Measurements from ENCODE around the gene ETV6. TPM values are rescaled to one million over a fixed set of nuclear protein-coding genes. Genes with fewer than 3 reads are reported as not detected.

The ETV6 gene
- total and polyA plus RNA-seq, 2 experiments from 2014 or later = 9.1 to 11.9 TPM

- Histone ChIP-seq H3K36me3 (no peaks in the 10 kb centered on the region), H3K4me1 (ENCODE audit: low read depth) (peaks cover 36% of the 10 kb centered on the region), H3K27me3 (no peaks in the 10 kb centered on the region), H3K4me3 (no peak overlapping the region), H3K9me3 (ENCODE audit: low read depth) (no peaks in the 10 kb centered on the region), H3K27ac (peak overlapping the region; percentile 69)
- no peak for TF ChIP-seq CTCF (IDR thresholded peaks at IDR 0.05; ENCODE audit: low read depth, low read length)
- DNase-seq (ENCODE audit: low read depth in 1 of 2, low spot score in 1 of 2) = no peak
These were observed 162.7 kb downstream of the ETV6 start for GRCh38 chr12:11812241-11812585.

DNA sequence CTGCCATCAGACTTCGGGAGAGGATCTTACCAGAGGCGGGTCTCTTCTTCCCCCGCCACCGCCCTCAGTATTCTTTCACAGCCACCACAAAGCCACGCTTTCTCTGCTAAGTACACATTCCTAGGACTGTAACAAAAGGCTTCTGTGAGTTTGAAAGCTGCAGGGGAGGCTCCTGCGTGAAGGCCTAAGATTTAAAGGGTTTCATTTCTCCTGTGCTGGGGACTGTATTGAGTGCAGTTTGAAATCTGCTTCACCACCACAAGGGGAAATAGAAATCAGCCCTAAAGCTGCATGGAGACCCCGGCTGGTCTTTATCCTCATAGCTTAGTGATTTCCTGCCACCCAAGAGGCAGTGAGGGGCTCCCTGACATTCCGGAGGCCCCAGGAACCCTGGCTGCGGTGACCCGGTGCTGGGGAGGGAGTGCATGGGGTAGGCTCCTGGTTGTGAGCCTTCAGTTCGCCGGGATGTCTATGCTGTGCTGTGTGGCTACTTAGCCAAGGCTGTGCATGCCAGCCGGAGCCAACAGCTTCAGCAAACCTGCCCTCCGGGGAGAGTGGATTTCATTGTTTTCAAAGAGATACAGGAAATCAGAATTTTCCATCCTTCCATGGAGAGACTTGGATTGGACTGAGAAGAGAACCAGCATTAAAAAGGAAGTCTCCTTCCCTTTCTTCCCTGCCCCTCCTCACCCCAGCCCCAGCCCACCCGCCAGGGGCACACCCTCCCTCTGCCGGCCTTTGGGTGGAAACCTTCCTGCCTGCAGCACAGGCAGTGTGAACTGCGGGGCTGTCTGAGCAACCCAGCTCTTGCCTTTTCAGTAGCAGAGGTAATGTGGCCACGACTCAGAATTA is 163.3 kb downstream of the ETV6 start:
- Histone ChIP-seq H3K4me1 (ENCODE audit: low read depth) (peaks cover 36% of the 10 kb centered on the region), H3K27me3 (no peaks in the 10 kb centered on the region), H3K36me3 (no peaks in the 10 kb centered on the region), H3K4me3 (no peak overlapping the region), H3K27ac (peak overlapping the region; percentile 69), H3K9me3 (ENCODE audit: low read depth) (no peaks in the 10 kb centered on the region)
- TF ChIP-seq CTCF (IDR thresholded peaks at IDR 0.05; ENCODE audit: low read depth, low read length) = peak; percentile 14
- DNase-seq (ENCODE audit: low read depth in 1 of 2, low spot score in 1 of 2) = peak; percentile 33 to 54

DNA sequence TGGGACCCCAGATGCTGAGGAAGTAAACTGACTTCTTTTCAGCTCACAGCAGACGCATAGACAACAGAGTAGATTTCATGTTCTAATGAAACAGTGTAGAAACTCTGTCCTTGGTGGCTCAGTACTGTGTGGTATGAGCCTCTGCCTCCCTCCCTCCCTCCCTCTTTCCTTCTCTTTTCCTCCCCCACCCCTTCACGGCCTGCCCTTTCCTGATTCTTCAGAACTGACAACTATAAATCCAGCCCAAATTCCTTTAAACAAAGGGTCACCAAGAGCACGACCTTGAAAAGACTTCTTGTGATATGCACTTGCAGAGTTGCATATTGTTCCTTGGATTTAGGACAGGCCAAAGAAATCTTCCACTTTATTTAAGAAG is 164.0 kb downstream of the ETV6 start:
- TF ChIP-seq CTCF (IDR thresholded peaks at IDR 0.05; ENCODE audit: low read depth, low read length) = no peak
- DNase-seq (ENCODE audit: low read depth in 1 of 2, low spot score in 1 of 2) = peak; percentile 13 to 18
- H3K27me3 ChIP-seq = no peaks in the 10 kb centered on the region

DNA sequence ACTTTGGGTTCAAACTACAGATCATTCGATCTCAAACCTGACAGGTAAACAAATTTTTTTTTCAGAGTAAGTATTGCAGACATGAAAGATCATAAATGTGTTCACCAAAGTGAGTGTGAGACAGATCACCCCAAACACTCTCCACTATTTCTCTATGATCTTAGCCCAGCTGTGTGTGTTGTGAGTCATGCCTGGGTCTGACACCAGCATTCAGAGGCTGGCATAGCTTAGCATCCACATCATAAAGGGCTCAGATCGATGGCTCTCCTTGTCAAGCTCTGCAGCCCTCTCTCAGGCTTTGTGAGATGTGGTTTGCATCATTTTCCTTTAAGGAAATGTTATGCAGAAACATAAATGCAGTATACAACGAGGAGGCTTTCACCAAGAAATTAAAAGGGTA is 164.9 kb downstream of the ETV6 start:
- Histone ChIP-seq H3K9me3 (ENCODE audit: low read depth) (no peaks in the 10 kb centered on the region), H3K27me3 (no peaks in the 10 kb centered on the region), H3K27ac (no peak overlapping the region), H3K36me3 (no peaks in the 10 kb centered on the region), H3K4me3 (no peak overlapping the region), H3K4me1 (ENCODE audit: low read depth) (peaks cover 36% of the 10 kb centered on the region)
- TF ChIP-seq CTCF (IDR thresholded peaks at IDR 0.05; ENCODE audit: low read depth, low read length) = no peak
- peak in 1 of 2 donors; percentile 54 for DNase-seq (ENCODE audit: low read depth in 1 of 2, low spot score in 1 of 2)

More for the DNA sequence above, 164.0 kb downstream of the ETV6 start:
- Histone ChIP-seq H3K4me1 (ENCODE audit: low read depth) (peaks cover 36% of the 10 kb centered on the region), H3K4me3 (no peak overlapping the region), H3K36me3 (no peaks in the 10 kb centered on the region), H3K27ac (peak overlapping the region; percentile 69), H3K9me3 (ENCODE audit: low read depth) (no peaks in the 10 kb centered on the region)

GRCh38 chr12:11815397-11815796 is 165.9 kb downstream of the ETV6 start:
- Histone ChIP-seq H3K27me3 (no peaks in the 10 kb centered on the region), H3K4me3 (no peak overlapping the region), H3K27ac (no peak overlapping the region), H3K36me3 (no peaks in the 10 kb centered on the region), H3K9me3 (ENCODE audit: low read depth) (no peaks in the 10 kb centered on the region), H3K4me1 (ENCODE audit: low read depth) (peaks cover 36% of the 10 kb centered on the region)
- DNase-seq (ENCODE audit: low read depth in 1 of 2, low spot score in 1 of 2) = no peak
- TF ChIP-seq CTCF (IDR thresholded peaks at IDR 0.05; ENCODE audit: low read depth, low read length) = no peak

Measured in cardiac muscle cell (in vitro differentiated cells and primary cell).